MM.1S (cell line): ENCODE measurements around the gene SLC7A1.
A peak's percentile ranks its signal among the peaks of the same experiment; 100 is the strongest.

Experiments used
- DNase-seq: peaks from one replicate; pipeline ENCODE4 v3.0.0-alpha.2; 2015
- H2AFZ ChIP-seq: fragments of 300-600 bp; sonication (generic); 2 replicates; pipeline ENCODE4 v1.6.0; 2016; ENCODE audit warnings: antibody characterized with exemption, low read length
- H3F3A ChIP-seq: fragments of 300-600 bp; sonication (generic); 2 replicates; pipeline ENCODE4 v1.6.1; 2016; ENCODE audit warnings: mild to moderate bottlenecking, antibody characterized with exemption, low read length, moderate library complexity, mixed read lengths; ENCODE audit not compliant: insufficient read depth
- H3K27ac ChIP-seq: fragments of 300-600 bp; sonication (generic); 2 replicates; pipeline ENCODE4 v1.5.1; 2016; ENCODE audit warnings: mild to moderate bottlenecking, low read length
- H3K27me3 ChIP-seq: fragments of 300-600 bp; sonication (generic); replicated peaks from 2 replicates; pipeline ENCODE4 v1.6.0; 2016; ENCODE audit warnings: low read length; ENCODE audit not compliant: insufficient read depth
- H3K36me3 ChIP-seq: fragments of 300-600 bp; sonication (generic); replicated peaks from 2 replicates; pipeline ENCODE4 v1.6.1; 2016; ENCODE audit warnings: mild to moderate bottlenecking, low read length, mixed read lengths; ENCODE audit not compliant: insufficient read depth
- H3K4me1 ChIP-seq: fragments of 300-600 bp; sonication (generic); 2 replicates; pipeline ENCODE4 v1.6.1; 2016; ENCODE audit warnings: low read length, mixed read lengths
- H3K4me2 ChIP-seq: fragments of 300-600 bp; sonication (generic); 2 replicates; pipeline ENCODE4 v1.6.0; 2016; ENCODE audit warnings: low read depth, low read length
- H3K4me3 ChIP-seq: fragments of 300-600 bp; sonication (generic); 2 replicates; pipeline ENCODE4 v1.5.1; 2016; ENCODE audit warnings: low read length, mixed read lengths
- H3K79me2 ChIP-seq: fragments of 300-600 bp; sonication (generic); 2 replicates; pipeline ENCODE4 v1.6.1; 2016; ENCODE audit warnings: mixed run types, low read length, mixed read lengths
- H3K9ac ChIP-seq: fragments of 300-600 bp; sonication (generic); 2 replicates; pipeline ENCODE4 v1.6.1; 2016; ENCODE audit warnings: low read length, mixed read lengths
- H3K9me2 ChIP-seq: fragments of 300-600 bp; sonication (generic); replicated peaks from 2 replicates; pipeline ENCODE4 v1.6.1; 2016; ENCODE audit warnings: mild to moderate bottlenecking, low read length, mixed read lengths; ENCODE audit not compliant: insufficient read depth
- H3K9me3 ChIP-seq: fragments of 300-600 bp; sonication (generic); replicated peaks from 2 replicates; pipeline ENCODE4 v1.6.1; 2016; ENCODE audit warnings: mild to moderate bottlenecking, low read length, mixed read lengths; ENCODE audit not compliant: insufficient read depth
- H4K20me1 ChIP-seq: fragments of 300-600 bp; sonication (generic); 2 replicates; pipeline ENCODE4 v1.6.1; 2016; ENCODE audit warnings: mild to moderate bottlenecking, low read length, moderate library complexity, mixed read lengths; ENCODE audit not compliant: insufficient read depth
- EZH2 ChIP-seq: fragments of 300-600 bp; sonication (generic); optimal IDR thresholded peaks from 2 replicates; pipeline ENCODE3; 2017; ENCODE audit warnings: low read depth, mild to moderate bottlenecking, antibody characterized with exemption, low read length, mixed read lengths
- EZH2phosphoT487 ChIP-seq: fragments of 300-600 bp; sonication (generic); IDR thresholded peaks from 2 replicates; pipeline ENCODE4 v1.6.1; 2018; ENCODE audit warnings: antibody characterized with exemption, low read length
- TF ChIP-seq, protein P1 (sequence below): fragments of 300-600 bp; sonication (generic); IDR thresholded peaks from 2 replicates; pipeline ENCODE4 v1.5.1; 2016; ENCODE audit warnings: antibody characterized with exemption, low read length, mixed read lengths

SLC7A1 gene

DNA sequence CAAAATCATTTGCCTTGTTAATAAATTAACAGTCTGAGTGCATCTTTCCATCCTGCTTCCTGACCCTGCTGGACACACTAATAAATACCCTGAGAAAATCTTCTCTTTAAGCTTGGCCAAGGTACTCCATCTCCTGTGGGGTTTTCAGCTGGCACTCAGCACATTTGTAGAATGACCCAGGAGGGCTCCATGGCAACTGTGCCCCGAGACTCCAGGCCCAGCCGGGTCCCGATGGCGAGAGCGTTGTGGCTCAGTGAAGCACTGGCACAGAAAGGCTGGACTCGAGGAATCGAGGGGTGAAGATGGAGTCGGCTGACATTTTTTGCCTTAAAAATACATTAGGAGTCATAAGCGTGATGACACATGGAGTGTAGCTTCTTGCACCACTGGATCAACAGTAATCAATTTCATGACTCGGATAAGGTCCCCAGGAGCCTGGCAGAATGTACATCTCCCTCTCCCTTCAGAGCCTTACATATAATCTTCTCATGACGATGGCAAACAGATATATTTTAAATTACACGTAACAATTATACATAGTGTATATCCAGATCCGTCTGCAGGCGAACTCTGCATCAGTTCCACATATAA, 85.4 kb downstream of the SLC7A1 start:
- Histone ChIP-seq H3K27me3 (no peaks in the 10 kb centered on the region), H3K36me3 (no peaks in the 10 kb centered on the region), H2AFZ (no peak overlapping the region), H3K4me3 (no peak overlapping the region), H3K4me1 (no peaks in the 10 kb centered on the region), H4K20me1 (no peaks in the 10 kb centered on the region), H3K9ac (no peak overlapping the region), H3K4me2 (no peak overlapping the region), H3K9me3 (no peaks in the 10 kb centered on the region), H3F3A (no peaks in the 10 kb centered on the region), H3K9me2 (no peaks in the 10 kb centered on the region), H3K79me2 (no peaks in the 10 kb centered on the region), H3K27ac (no peak overlapping the region)
- DNase-seq, result no peak
- TF ChIP-seq, protein P1, sequence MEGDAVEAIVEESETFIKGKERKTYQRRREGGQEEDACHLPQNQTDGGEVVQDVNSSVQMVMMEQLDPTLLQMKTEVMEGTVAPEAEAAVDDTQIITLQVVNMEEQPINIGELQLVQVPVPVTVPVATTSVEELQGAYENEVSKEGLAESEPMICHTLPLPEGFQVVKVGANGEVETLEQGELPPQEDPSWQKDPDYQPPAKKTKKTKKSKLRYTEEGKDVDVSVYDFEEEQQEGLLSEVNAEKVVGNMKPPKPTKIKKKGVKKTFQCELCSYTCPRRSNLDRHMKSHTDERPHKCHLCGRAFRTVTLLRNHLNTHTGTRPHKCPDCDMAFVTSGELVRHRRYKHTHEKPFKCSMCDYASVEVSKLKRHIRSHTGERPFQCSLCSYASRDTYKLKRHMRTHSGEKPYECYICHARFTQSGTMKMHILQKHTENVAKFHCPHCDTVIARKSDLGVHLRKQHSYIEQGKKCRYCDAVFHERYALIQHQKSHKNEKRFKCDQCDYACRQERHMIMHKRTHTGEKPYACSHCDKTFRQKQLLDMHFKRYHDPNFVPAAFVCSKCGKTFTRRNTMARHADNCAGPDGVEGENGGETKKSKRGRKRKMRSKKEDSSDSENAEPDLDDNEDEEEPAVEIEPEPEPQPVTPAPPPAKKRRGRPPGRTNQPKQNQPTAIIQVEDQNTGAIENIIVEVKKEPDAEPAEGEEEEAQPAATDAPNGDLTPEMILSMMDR, result no peak
- no peak for TF ChIP-seq EZH2phosphoT487
- TF ChIP-seq EZH2, result no peak

DNA sequence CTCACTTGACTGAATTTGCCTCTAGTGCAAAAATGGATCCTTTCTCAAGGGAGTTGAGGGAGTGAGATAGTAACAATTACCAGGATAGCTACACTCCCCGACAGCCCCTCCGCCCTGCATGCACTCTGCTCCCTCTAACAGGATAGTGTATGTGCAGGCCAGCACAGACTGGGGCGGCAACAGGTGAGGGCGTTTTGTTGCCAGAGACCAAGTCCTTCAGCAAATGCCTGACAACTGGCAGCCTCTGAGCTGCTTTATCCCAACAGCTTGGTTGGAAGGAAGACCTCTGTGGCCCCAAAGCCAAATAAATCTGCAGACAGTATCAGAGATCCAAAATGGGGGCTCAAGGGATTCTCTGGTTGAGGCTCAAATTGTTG, 86.6 kb downstream of the SLC7A1 start:
- H4K20me1 ChIP-seq, result no peaks in the 10 kb centered on the region
- no peak overlapping the region for H3K27ac ChIP-seq
- no peaks in the 10 kb centered on the region for H3K36me3 ChIP-seq
- H3K9ac ChIP-seq, result no peak overlapping the region
- no peaks in the 10 kb centered on the region for H3K79me2 ChIP-seq
- DNase-seq, result no peak
- H3K9me3 ChIP-seq, result no peaks in the 10 kb centered on the region
- H3K9me2 ChIP-seq, result no peaks in the 10 kb centered on the region
- no peak overlapping the region for H3K4me3 ChIP-seq
- no peak overlapping the region for H2AFZ ChIP-seq
- no peaks in the 10 kb centered on the region for H3K27me3 ChIP-seq
- H3F3A ChIP-seq, result no peaks in the 10 kb centered on the region
- H3K4me2 ChIP-seq, result no peak overlapping the region
- H3K4me1 ChIP-seq, result no peaks in the 10 kb centered on the region
- TF ChIP-seq, protein P1, result no peak
- TF ChIP-seq EZH2phosphoT487 (no peak), EZH2 (no peak)

DNA sequence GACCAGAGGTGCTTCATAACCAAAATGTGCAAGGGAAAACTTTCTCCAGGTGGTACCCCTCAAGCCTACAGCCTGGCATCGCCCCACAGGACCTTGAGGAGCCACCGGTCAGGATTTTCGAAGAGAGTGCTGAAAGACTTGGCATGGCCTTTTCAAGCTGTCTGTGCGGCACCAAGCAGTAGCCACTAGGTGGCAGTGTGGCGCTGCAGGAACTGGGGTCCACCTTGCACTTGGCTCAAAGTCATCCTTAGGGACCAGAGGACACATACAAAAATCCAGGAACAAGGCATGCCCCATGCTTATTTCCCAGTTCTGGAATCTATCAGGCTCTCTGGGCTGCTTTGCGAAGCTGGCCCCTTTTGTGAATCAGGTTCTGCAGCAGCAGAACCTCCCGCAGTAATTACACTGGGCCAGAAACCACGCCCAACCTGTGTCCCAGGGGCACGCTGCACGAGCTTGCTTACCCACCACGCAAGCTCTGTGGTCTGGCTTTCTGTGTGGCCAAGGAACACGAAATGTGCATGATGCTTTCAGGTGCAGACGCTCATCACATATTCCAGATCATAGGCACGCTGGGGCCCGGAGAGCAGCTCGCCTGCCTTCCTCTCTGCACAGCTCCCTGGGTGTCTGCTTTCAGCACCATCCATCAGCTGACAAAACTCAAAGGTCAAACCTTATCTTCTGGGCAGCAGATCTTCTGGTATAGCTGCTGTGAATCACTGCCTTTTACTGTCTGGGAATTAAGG, 87.2 kb downstream of the SLC7A1 start:
- no peaks in the 10 kb centered on the region for H3K9me3 ChIP-seq
- no peak overlapping the region for H3K4me3 ChIP-seq
- no peaks in the 10 kb centered on the region for H3K27me3 ChIP-seq
- no peak overlapping the region for H3K27ac ChIP-seq
- DNase-seq, result peak; percentile 51
- H3K79me2 ChIP-seq, result no peaks in the 10 kb centered on the region
- no peaks in the 10 kb centered on the region for H3K36me3 ChIP-seq
- H3K9ac ChIP-seq, result no peak overlapping the region
- no peaks in the 10 kb centered on the region for H4K20me1 ChIP-seq
- H2AFZ ChIP-seq, result no peak overlapping the region
- TF ChIP-seq EZH2phosphoT487 (no peak), EZH2 (no peak)
- TF ChIP-seq, protein P1, result peak; percentile 73
- H3K4me2 ChIP-seq, result no peak overlapping the region
- no peaks in the 10 kb centered on the region for H3K4me1 ChIP-seq
- H3F3A ChIP-seq, result no peaks in the 10 kb centered on the region
- no peaks in the 10 kb centered on the region for H3K9me2 ChIP-seq
